ENCODE results near the gene RALGAPA2. TPM values are rescaled to one million over a fixed set of nuclear protein-coding genes. Genes with fewer than 3 reads are reported as not detected.

RALGAPA2 gene
- total and polyA plus RNA-seq, 9 donors, result 8.4 to 31.7 (median 19.9) TPM

DNA sequence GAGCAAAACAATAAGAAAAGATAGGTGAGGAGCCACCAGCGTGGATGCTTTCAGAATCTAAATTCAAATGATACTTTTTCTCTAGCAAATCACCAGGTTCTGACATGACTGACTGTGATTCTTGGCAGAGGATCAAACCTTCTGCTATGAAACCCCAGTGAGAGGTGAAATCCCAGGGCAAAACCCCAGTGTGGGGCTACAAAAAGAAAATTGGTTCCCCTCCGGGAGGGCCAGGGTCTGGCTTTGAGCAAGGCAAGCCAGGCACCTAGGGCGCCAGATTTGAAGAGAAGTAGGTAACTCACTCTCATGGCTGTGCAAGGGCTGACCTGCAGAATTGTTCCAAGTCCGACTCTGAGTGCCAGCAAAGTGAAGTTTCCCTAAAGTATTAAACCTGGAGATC lies 20.2 kb upstream of the RALGAPA2 start:
- H3K9me3 ChIP-seq, result no peaks in the 10 kb centered on the region
- no peak overlapping the region for H3K4me3 ChIP-seq
- H3K4me1 ChIP-seq (ENCODE audit: insufficient read depth), result no peaks in the 10 kb centered on the region
- intact Hi-C loops (cut with DNase I), result no loop called here
- TF ChIP-seq EP300 (IDR thresholded peaks at IDR 0.05) (no peak), POLR2A (IDR thresholded peaks at IDR 0.05) (no peak)
- TF ChIP-seq, protein P1, sequence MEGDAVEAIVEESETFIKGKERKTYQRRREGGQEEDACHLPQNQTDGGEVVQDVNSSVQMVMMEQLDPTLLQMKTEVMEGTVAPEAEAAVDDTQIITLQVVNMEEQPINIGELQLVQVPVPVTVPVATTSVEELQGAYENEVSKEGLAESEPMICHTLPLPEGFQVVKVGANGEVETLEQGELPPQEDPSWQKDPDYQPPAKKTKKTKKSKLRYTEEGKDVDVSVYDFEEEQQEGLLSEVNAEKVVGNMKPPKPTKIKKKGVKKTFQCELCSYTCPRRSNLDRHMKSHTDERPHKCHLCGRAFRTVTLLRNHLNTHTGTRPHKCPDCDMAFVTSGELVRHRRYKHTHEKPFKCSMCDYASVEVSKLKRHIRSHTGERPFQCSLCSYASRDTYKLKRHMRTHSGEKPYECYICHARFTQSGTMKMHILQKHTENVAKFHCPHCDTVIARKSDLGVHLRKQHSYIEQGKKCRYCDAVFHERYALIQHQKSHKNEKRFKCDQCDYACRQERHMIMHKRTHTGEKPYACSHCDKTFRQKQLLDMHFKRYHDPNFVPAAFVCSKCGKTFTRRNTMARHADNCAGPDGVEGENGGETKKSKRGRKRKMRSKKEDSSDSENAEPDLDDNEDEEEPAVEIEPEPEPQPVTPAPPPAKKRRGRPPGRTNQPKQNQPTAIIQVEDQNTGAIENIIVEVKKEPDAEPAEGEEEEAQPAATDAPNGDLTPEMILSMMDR (IDR thresholded peaks at IDR 0.05), result no peak
- no peaks in the 10 kb centered on the region for H3K36me3 ChIP-seq
- 86 to 92% (median 88%) methylated on average over 4 of the region's 4 CpGs for WGBS, 3 donors
- DNase-seq, result no peak
- H3K27me3 ChIP-seq, result no peaks in the 10 kb centered on the region
- no peak overlapping the region for H3K27ac ChIP-seq

DNA sequence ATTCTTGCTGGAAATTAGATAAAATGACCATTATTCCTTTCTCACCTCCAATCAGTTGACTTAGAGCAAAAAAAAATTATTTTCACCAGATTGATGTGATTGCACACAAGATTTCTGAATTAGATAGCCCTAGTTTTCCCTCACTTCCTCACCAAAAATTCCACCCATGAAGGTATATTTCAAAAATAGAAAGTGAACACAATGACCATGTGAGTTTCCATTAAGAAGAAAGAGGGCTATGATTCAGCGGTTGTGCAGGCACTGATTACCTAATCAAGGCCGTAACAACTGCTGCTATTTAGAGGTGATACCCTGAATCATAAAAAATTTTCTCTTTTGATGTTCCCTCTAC lies 19.5 kb upstream of the RALGAPA2 start:
- no peaks in the 10 kb centered on the region for H3K36me3 ChIP-seq
- H3K4me1 ChIP-seq (ENCODE audit: insufficient read depth), result no peaks in the 10 kb centered on the region
- WGBS, 3 donors, result 70 to 80% (median 72%) methylated on average over 2 of the region's 2 CpGs
- no peak overlapping the region for H3K27ac ChIP-seq
- H3K9me3 ChIP-seq, result no peaks in the 10 kb centered on the region
- TF ChIP-seq POLR2A (IDR thresholded peaks at IDR 0.05), result no peak
- TF ChIP-seq, protein P1 (IDR thresholded peaks at IDR 0.05), result no peak
- TF ChIP-seq EP300 (IDR thresholded peaks at IDR 0.05), result no peak
- intact Hi-C loops (cut with DNase I), result no loop called here
- no peak for DNase-seq
- no peaks in the 10 kb centered on the region for H3K27me3 ChIP-seq
- no peak overlapping the region for H3K4me3 ChIP-seq

DNA sequence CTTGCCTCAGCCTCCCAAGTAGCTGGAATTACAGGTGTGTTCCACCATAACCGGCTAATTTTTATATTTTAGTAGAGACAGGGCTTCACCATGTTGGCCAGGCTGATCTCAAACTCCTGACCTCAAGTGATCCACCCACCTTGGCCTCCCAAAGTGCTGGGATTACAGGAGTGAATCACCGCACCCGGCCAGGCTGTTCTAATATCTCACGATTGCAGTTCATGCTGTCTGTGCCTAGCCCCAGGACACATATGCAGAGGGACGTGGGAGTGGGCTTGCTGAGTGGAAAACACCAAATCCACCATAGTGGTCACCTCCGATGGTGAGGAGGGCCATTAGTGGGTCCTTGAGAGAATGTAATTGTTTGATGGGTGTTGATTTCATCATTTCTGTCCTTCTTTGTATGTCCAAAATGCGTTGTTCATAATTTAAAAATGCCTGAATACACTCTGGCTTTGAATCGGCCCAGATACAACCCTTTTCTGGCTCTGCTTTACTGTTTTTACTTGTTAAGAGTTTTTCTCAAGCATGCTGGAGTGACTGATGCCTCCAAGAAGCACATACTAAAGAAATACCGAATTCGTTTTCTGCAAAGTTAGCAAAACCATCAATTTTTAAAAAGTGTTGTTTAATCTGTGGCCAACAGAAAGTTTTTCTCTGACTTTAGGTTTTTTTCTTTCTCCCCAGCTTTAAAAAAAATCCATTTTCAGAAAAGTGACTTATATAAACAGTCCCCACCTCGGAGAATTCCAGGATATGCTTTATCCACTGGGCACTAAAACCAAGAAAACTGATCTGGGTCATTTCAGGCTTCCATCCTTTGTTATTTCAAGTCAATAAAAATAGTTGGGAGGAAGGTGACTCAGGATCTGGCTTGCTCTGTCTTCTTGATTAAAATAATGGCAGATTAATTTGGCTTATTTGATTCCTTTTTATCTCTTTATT lies 18.8 kb upstream of the RALGAPA2 start:
- H3K36me3 ChIP-seq, result no peaks in the 10 kb centered on the region
- WGBS, 3 donors, result 60 to 68% (median 65%) methylated on average over 11 of the region's 11 CpGs
- no peaks in the 10 kb centered on the region for H3K9me3 ChIP-seq
- no peaks in the 10 kb centered on the region for H3K27me3 ChIP-seq
- no peak overlapping the region for H3K4me3 ChIP-seq
- H3K4me1 ChIP-seq (ENCODE audit: insufficient read depth), result no peaks in the 10 kb centered on the region
- no peak for DNase-seq
- no peak for TF ChIP-seq EP300 (IDR thresholded peaks at IDR 0.05)
- TF ChIP-seq, protein P1 (IDR thresholded peaks at IDR 0.05), result no peak
- TF ChIP-seq POLR2A (IDR thresholded peaks at IDR 0.05), result no peak
- intact Hi-C loops (cut with DNase I), result no loop called here
- H3K27ac ChIP-seq, result no peak overlapping the region

DNA sequence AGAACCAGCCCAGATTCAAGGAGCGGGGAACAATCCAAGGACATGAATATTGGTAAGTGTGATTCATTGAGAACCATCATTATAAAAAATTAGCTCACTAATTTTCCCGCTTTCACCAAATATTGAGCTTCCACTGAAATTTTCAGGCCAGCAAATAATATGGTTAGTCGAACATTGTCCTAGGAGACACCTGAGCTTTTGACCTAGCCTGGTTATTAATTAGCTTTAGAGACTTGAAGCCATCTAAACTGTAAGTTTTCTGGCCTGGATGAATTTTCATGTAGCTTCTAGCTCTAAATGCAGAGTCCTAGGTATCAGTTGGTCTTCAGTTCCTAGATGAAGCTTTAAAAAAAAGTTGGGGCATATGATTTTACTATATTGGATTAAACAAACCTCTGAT lies 17.1 kb upstream of the RALGAPA2 start:
- Histone ChIP-seq H3K27ac (no peak overlapping the region), H3K9me3 (no peaks in the 10 kb centered on the region), H3K4me1 (ENCODE audit: insufficient read depth) (no peaks in the 10 kb centered on the region), H3K4me3 (no peak overlapping the region), H3K27me3 (no peaks in the 10 kb centered on the region), H3K36me3 (no peaks in the 10 kb centered on the region)
- no peak for DNase-seq
- intact Hi-C loops (cut with DNase I), result no loop called here
- TF ChIP-seq EP300 (IDR thresholded peaks at IDR 0.05) (no peak), POLR2A (IDR thresholded peaks at IDR 0.05) (no peak)
- TF ChIP-seq, protein P1 (IDR thresholded peaks at IDR 0.05), result no peak
- WGBS, 3 donors, result 95 to 97% (median 95%) methylated on average over 3 of the region's 3 CpGs

Data from ovary (tissue), 9 donors.